Measurements from ENCODE around the gene EXOC6.
"Not testable (repeated sequence)": the region's sequence is repeated elsewhere in the genome, so short reads cannot be mapped to it uniquely, and the experiment has no call there.

The EXOC6 gene

DNA sequence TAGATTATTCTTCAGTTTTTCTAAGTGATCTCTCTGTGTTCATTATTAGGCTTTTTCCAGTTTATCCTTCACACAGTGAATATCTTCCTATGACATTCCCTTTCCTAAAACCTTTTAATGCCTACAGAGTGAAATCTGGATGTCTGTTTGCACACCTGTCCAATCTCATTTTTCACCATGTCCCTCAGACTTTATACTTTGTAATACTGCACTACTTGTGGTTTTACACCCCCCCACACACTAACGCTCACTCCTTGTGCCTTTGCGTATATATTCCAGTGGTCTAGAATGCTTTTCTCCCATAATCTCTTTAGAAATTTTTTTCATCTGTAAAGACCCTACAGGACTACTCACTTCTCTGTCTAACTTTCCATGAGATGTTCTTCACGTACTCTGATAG is 98.2 kb downstream of the EXOC6 start:
- no peak overlapping the region for H3K4me3 ChIP-seq (replicated peaks; ENCODE audit: low read depth, low read length)
- TF ChIP-seq, protein P1, sequence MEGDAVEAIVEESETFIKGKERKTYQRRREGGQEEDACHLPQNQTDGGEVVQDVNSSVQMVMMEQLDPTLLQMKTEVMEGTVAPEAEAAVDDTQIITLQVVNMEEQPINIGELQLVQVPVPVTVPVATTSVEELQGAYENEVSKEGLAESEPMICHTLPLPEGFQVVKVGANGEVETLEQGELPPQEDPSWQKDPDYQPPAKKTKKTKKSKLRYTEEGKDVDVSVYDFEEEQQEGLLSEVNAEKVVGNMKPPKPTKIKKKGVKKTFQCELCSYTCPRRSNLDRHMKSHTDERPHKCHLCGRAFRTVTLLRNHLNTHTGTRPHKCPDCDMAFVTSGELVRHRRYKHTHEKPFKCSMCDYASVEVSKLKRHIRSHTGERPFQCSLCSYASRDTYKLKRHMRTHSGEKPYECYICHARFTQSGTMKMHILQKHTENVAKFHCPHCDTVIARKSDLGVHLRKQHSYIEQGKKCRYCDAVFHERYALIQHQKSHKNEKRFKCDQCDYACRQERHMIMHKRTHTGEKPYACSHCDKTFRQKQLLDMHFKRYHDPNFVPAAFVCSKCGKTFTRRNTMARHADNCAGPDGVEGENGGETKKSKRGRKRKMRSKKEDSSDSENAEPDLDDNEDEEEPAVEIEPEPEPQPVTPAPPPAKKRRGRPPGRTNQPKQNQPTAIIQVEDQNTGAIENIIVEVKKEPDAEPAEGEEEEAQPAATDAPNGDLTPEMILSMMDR (IDR thresholded peaks at IDR 0.05; ENCODE audit: insufficient read depth, low read length, poor library complexity, severe bottlenecking), result no peak
- no peaks in the 10 kb centered on the region; the same call in 1 of the 2 replicates for H3K36me3 ChIP-seq (ENCODE audit: control insufficient read depth, insufficient read depth, low read length)
- H3K27me3 ChIP-seq (replicated peaks; ENCODE audit: control insufficient read depth, insufficient read depth, low read length), result no peaks in the 10 kb centered on the region
- no peak for DNase-seq (ENCODE audit: extremely low read depth, insufficient read length)

DNA sequence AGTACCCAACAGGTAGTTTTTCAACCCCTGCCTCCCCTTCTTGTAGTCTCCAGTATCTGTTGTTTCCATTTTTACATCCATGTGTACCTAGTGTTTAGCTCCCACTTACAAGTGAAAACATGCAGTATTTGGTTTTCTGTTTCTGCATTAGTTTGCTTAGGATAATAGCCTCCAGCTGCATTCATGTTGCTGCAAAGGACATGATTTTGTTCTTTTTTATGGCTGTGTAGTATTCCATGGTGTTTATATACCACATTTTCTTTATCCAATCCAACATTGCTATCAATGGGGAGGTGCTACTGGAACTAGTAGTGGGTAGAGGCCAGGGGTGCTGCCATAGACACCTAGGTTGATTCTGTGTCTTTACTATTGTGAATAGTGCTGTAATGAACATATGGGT is 104.3 kb downstream of the EXOC6 start:
- H3K4me3 ChIP-seq (replicated peaks; ENCODE audit: low read depth, low read length); DNase-seq (ENCODE audit: extremely low read depth, insufficient read length); H3K36me3 ChIP-seq (ENCODE audit: control insufficient read depth, insufficient read depth, low read length); H3K27me3 ChIP-seq (replicated peaks; ENCODE audit: control insufficient read depth, insufficient read depth, low read length): not testable (repeated sequence)

DNA sequence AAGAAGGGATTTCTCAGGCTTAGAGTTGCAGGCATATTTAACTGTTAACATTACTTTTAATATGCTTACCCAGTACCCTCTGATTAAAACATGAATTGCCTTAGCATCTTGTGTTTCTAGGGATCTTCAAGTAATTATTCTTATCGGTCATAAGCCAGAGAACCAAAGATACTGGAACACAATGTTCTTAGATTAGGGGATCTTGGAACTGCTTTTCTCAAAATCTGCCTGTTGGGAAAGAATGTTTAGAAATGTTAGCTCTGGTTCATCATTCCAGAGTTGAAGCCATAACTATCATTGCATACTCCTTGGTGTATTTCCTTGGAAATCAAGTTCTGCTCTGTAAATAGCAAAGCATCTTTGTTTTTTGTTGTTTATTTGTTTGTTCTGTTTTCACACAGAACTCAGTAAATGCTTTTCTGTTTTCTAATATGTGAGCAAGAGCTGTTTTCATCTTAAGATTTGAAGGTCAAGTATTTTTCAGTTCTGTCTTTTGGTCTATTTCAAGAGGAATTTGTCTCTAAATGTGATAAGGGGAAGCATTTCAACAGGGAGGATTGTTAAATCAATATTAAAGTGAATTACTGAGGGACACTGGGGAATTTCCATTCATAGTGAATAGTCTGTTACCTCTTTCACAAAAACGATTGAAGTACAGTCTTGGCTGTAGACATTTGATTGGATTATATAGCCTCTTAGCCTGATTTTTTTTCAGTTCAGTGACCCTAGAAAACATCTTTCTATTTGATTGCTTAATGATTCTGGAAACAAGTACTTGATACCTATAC is 109.1 kb downstream of the EXOC6 start:
- TF ChIP-seq, protein P1 (IDR thresholded peaks at IDR 0.05; ENCODE audit: insufficient read depth, low read length, poor library complexity, severe bottlenecking), result no peak
- no peaks in the 10 kb centered on the region for H3K27me3 ChIP-seq (replicated peaks; ENCODE audit: control insufficient read depth, insufficient read depth, low read length)
- no peak overlapping the region for H3K4me3 ChIP-seq (replicated peaks; ENCODE audit: low read depth, low read length)
- no peaks in the 10 kb centered on the region for H3K36me3 ChIP-seq (ENCODE audit: control insufficient read depth, insufficient read depth, low read length)
- no peak for DNase-seq (ENCODE audit: extremely low read depth, insufficient read length)

DNA sequence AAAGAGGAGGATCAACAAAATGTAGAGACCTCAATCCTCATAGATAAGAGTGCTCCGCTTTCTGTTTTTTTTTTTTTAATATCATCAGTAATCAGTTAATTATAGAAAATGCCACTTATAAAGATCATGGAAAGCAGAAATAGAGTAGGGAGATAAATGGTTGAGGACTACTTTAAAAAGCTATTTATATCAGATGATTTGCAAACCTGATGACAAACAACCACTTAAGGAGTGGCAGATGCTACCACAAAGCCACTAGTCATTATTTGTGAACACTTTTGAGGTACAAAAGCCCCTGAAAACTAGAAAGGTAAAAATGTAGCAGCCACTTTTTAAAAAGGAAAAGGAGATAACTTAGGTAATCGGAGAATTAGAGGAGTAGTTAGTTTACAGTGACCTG is 113.3 kb downstream of the EXOC6 start:
- H3K27me3 ChIP-seq (replicated peaks; ENCODE audit: control insufficient read depth, insufficient read depth, low read length), result no peaks in the 10 kb centered on the region
- no peaks in the 10 kb centered on the region for H3K36me3 ChIP-seq (ENCODE audit: control insufficient read depth, insufficient read depth, low read length)
- TF ChIP-seq, protein P1 (IDR thresholded peaks at IDR 0.05; ENCODE audit: insufficient read depth, low read length, poor library complexity, severe bottlenecking), result no peak
- H3K4me3 ChIP-seq (replicated peaks; ENCODE audit: low read depth, low read length), result no peak overlapping the region
- no peak for DNase-seq (ENCODE audit: extremely low read depth, insufficient read length)

DNA sequence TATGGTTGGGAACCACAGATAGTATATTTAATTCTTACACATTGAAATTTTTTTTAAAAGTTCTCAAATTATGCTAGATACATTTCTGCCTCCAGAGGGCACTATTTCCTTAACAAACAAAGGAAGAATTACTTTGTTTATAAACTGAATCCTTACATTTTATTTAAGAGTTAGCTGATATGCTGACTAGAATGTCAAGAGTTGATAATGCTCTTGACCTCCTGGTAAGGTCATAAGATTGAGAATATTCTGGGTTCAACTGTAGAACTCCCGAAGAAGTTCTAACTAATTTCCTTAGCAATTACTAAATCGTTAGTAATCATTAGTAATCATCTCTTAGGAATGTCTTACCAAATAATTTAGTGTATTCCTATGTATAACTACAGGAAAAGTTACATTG is 117.0 kb downstream of the EXOC6 start:
- DNase-seq (ENCODE audit: extremely low read depth, insufficient read length), result no peak
- TF ChIP-seq, protein P1 (IDR thresholded peaks at IDR 0.05; ENCODE audit: insufficient read depth, low read length, poor library complexity, severe bottlenecking), result peak; percentile 38
- no peaks in the 10 kb centered on the region for H3K36me3 ChIP-seq (ENCODE audit: control insufficient read depth, insufficient read depth, low read length)
- no peak overlapping the region for H3K4me3 ChIP-seq (replicated peaks; ENCODE audit: low read depth, low read length)
- no peaks in the 10 kb centered on the region for H3K27me3 ChIP-seq (replicated peaks; ENCODE audit: control insufficient read depth, insufficient read depth, low read length)

DNA sequence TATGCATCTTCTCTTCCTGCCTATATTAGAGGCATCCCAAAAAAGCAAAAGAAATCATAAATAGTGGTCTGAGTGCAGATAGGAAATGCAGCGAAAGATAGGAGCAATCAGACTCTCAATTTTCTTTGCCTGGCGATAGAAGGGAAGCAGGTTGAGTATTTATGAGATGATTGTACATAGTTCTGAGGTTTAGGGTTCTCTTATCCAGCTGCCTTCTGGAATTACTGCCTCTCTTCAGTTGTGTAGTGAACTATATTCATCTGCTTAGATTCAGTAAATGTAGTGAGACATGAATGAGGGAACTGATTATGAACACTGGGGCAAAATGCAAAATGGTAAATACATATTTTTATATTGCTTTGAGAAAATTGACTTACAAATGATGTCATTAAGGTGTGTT is 119.3 kb downstream of the EXOC6 start:
- Histone ChIP-seq H3K27me3 (replicated peaks; ENCODE audit: control insufficient read depth, insufficient read depth, low read length) (no peaks in the 10 kb centered on the region), H3K4me3 (replicated peaks; ENCODE audit: low read depth, low read length) (no peak overlapping the region), H3K36me3 (ENCODE audit: control insufficient read depth, insufficient read depth, low read length) (no peaks in the 10 kb centered on the region)
- no peak for DNase-seq (ENCODE audit: extremely low read depth, insufficient read length)
- TF ChIP-seq, protein P1 (IDR thresholded peaks at IDR 0.05; ENCODE audit: insufficient read depth, low read length, poor library complexity, severe bottlenecking), result no peak

Measured in GM06990 (cell line).